Endothelial cell (in vitro differentiated cells): ENCODE data around the gene KCNQ1OT1. TPM values are rescaled to one million over a fixed set of nuclear protein-coding genes. Genes with fewer than 3 reads are reported as not detected.

Experiments
- DNase-seq: peaks from one replicate; pipeline ENCODE4 v3.0.0; 2021; ENCODE audit warnings: low spot score
- H3K27ac Mint-ChIP-seq: one replicate; pipeline ENCODE4 v1.8.0; 2021; ENCODE audit warnings: mixed read lengths, inconsistent platforms; ENCODE audit not compliant: unreplicated experiment
- H3K27me3 Mint-ChIP-seq: one replicate; pipeline ENCODE4 v1.8.0; 2021; ENCODE audit warnings: mild to moderate bottlenecking, moderate library complexity, mixed read lengths, inconsistent platforms; ENCODE audit not compliant: unreplicated experiment
- H3K36me3 Mint-ChIP-seq: one replicate; pipeline ENCODE4 v1.8.0; 2021; ENCODE audit warnings: mild to moderate bottlenecking, low read depth, mixed read lengths, inconsistent platforms; ENCODE audit not compliant: unreplicated experiment
- H3K4me1 Mint-ChIP-seq: one replicate; pipeline ENCODE4 v1.8.0; 2021; ENCODE audit warnings: mild to moderate bottlenecking, mixed read lengths, inconsistent platforms; ENCODE audit not compliant: unreplicated experiment
- H3K4me3 Mint-ChIP-seq: one replicate; pipeline ENCODE4 v1.8.0; 2021; ENCODE audit warnings: mild to moderate bottlenecking, mixed read lengths, inconsistent platforms; ENCODE audit not compliant: unreplicated experiment
- H3K9me3 Mint-ChIP-seq: one replicate; pipeline ENCODE4 v1.8.0; 2021; ENCODE audit warnings: mixed read lengths, inconsistent platforms; ENCODE audit not compliant: unreplicated experiment
- CTCF ChIP-seq: fragments of 200-600 bp; sonication (generic); IDR thresholded peaks from one replicate; pipeline ENCODE4 v1.5.0; 2021; ENCODE audit warnings: antibody characterized with exemption; ENCODE audit not compliant: unreplicated experiment
- total RNA-seq: library from RNA; stranded (reverse); fragmentation: NEBNext Ultra II Directional; extraction: Animal tissue kit (Norgen Biotek cat#: 25700); gene quantifications from one replicate; pipeline ENCODE4 v1.2.1, GENCODE V29; 2021; ENCODE audit not compliant: unreplicated experiment

KCNQ1OT1 gene
- total RNA-seq, 1 donor from 2014 or later, result 1.2 TPM

DNA sequence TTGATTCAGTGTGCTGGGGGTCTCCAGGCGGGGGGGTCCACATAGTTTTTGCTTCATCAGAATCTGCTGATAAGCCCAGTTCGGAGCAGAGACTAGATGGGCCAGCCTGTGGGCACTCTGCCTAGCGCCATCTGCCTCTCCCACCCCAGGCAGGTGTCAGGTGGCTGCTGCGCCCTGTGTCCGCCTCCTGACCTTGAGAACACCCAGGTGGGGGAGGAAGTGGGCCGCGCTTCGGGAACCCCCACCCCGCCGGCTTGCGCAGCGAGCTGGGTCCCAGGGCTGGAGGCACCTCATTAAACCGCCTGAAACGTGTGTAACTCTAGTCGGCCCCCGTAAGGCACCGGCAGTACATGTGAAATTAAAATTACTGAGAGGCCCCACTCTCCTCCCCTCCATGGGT is 141.4 kb downstream of the KCNQ1OT1 start:
- Mint-ChIP-seq H3K9me3 (no peaks in the 10 kb centered on the region), H3K27ac (no peak overlapping the region), H3K36me3 (peaks cover 6% of the 10 kb centered on the region), H3K4me1 (no peaks in the 10 kb centered on the region), H3K27me3 (peaks cover 2% of the 10 kb centered on the region), H3K4me3 (no peak overlapping the region)
- no peak for TF ChIP-seq CTCF
- DNase-seq, result no peak

Other genes starting within 250 kb of the KCNQ1OT1 start
- gene CDKN1C, start 185.8 kb upstream of the KCNQ1OT1 start, total RNA-seq, result 25.3 TPM
- gene PHLDA2, start 229.4 kb upstream of the KCNQ1OT1 start, total RNA-seq, result 8.1 TPM